HCT116 (cell line): ENCODE measurements around the gene MBL2. TPM values are rescaled to one million over a fixed set of nuclear protein-coding genes. Genes with fewer than 3 reads are reported as not detected.

ENCODE experiments used
- ATAC-seq: fragments of 200-7000 bp; cut with Tn5 transposase; 2 replicates; pipeline ENCODE4 v1.9.1; 2020; ENCODE audit warnings: mild to moderate bottlenecking, moderate library complexity
- BruUV-seq: library from RNA; stranded (reverse); fragments of 400-500 nt; replicated peaks from 2 replicates; lab custom pipeline; 2021; lab: Mats Ljungman, UMichigan
- CTCF ChIA-PET: fragments of 300-600 bp; sonication (Branson Sonifier 250); formaldehyde crosslinking; loops from one replicate; lab custom pipeline; 2021; ENCODE audit warnings: antibody characterized with exemption; lab: Charles Lee
- POLR2A ChIA-PET: fragments of 300-600, 350-600 bp; sonication (Branson Sonifier 250); formaldehyde crosslinking; loops from one replicate; lab custom pipeline; 2021; ENCODE audit warnings: antibody characterized with exemption; lab: Charles Lee
- RAD21 ChIA-PET, 2 experiments: fragments of 300-600 bp; sonication (Branson Sonifier 250); formaldehyde crosslinking; loops; one replicate each; lab custom pipeline; 2023; ENCODE audit warnings: low total read pairs in 2 of 2; ENCODE audit not compliant: uncharacterized antibody in 2 of 2, unreplicated experiment in 2 of 2, low non-redundant PET in 1 of 2; lab: Charles Lee
- DNase-seq: peaks from one replicate; pipeline ENCODE4 v3.0.0-alpha.2; 2010; ENCODE audit warnings: low read depth, low spot score
- H2AFZ ChIP-seq: fragments of 200-600 bp; shearing (Covaris generic), sonication (generic); 2 replicates; pipeline ENCODE4 v1.6.1; 2017; ENCODE audit warnings: low read depth, mixed run types, mixed read lengths, antibody characterized with exemption, low read length; ENCODE audit not compliant: poor library complexity, severe bottlenecking
- H3K27ac ChIP-seq: 2 replicates; pipeline ENCODE4 v1.5.1; 2012; ENCODE audit warnings: low read depth, low read length
- H3K27me3 ChIP-seq: fragments of 200-600 bp; sonication (generic); 2 replicates; pipeline ENCODE4 v1.6.1; 2016; ENCODE audit warnings: mixed run types, low read length, mixed read lengths; ENCODE audit not compliant: insufficient read depth
- H3K36me3 ChIP-seq, 2 experiments: fragments of 200-500 bp in 1 of 2; fragments of 200-600 bp in 1 of 2; sonication (Bioruptor generic) in 1 of 2; sonication (generic) in 1 of 2; 2 replicates each; pipeline versions ENCODE4 v1.5.1 to v1.6.1; 2014 to 2016; ENCODE audit warnings: low read length in 2 of 2, inconsistent platforms in 1 of 2, mixed read lengths in 1 of 2, mixed run types in 1 of 2; ENCODE audit not compliant: insufficient read depth in 2 of 2, control insufficient read depth in 1 of 2
- H3K4me1 ChIP-seq, 2 experiments: fragments of 200-600 bp in 1 of 2; sonication (generic) in 1 of 2; 2 replicates each; pipeline versions ENCODE4 v1.5.1 to v1.6.1; 2012 to 2017; ENCODE audit warnings: low read length in 2 of 2, inconsistent platforms in 1 of 2, mild to moderate bottlenecking in 1 of 2, mixed read lengths in 1 of 2, mixed run types in 1 of 2, moderate library complexity in 1 of 2; ENCODE audit not compliant: insufficient read depth in 2 of 2, control insufficient read depth in 1 of 2
- H3K4me2 ChIP-seq: fragments of 200-600 bp; sonication (generic); 2 replicates; pipeline ENCODE4 v1.6.1; 2017; ENCODE audit warnings: mixed run types, low read length, mixed read lengths
- H3K4me3 ChIP-seq, 2 experiments: fragments of 200-600 bp in 1 of 2; sonication (generic) in 1 of 2; replicated peaks in 1 of 2; 2 replicates each; pipeline ENCODE4 v1.5.1; 2011 to 2016; ENCODE audit warnings: low read length in 2 of 2, control low read depth in 1 of 2, low read depth in 1 of 2, mild to moderate bottlenecking in 1 of 2, mixed read lengths in 1 of 2, mixed run types in 1 of 2
- H3K79me2 ChIP-seq: fragments of 200-600 bp; sonication (generic); 2 replicates; pipeline ENCODE4 v1.6.1; 2017; ENCODE audit warnings: mild to moderate bottlenecking, mixed run types, low read length, moderate library complexity, mixed read lengths; ENCODE audit not compliant: insufficient read depth
- H3K9ac ChIP-seq: fragments of 200-600 bp; sonication (generic); 2 replicates; pipeline ENCODE4 v1.6.1; 2016; ENCODE audit warnings: low read length, mixed read lengths
- H3K9me2 ChIP-seq: fragments of 200-600 bp; sonication (generic), shearing (Covaris generic); 2 replicates; pipeline ENCODE4 v1.6.1; 2017; ENCODE audit warnings: mixed run types, mild to moderate bottlenecking, moderate library complexity; ENCODE audit not compliant: insufficient read depth
- H3K9me3 ChIP-seq, 2 experiments: fragments of 200-500 bp in 1 of 2; fragments of 200-600 bp in 1 of 2; sonication (Bioruptor generic) in 1 of 2; sonication (generic) in 1 of 2; 2 replicates each; pipeline ENCODE4 v1.6.1; 2014 to 2017; ENCODE audit warnings: low read length in 2 of 2, mixed read lengths in 2 of 2, inconsistent platforms in 1 of 2, low read depth in 1 of 2, mild to moderate bottlenecking in 1 of 2, mixed run types in 1 of 2, moderate library complexity in 1 of 2; ENCODE audit not compliant: control insufficient read depth in 1 of 2, insufficient read depth in 1 of 2
- H4K20me1 ChIP-seq: fragments of 200-600 bp; sonication (generic), shearing (Covaris generic); 2 replicates; pipeline ENCODE4 v1.6.1; 2017; ENCODE audit warnings: mixed run types, mild to moderate bottlenecking, moderate library complexity; ENCODE audit not compliant: insufficient read depth
- CBX3 ChIP-seq: IDR thresholded peaks from 2 replicates; pipeline ENCODE4 v1.6.1; 2012; ENCODE audit warnings: low read depth
- CEBPB ChIP-seq: IDR thresholded peaks from 2 replicates; pipeline ENCODE4 v1.6.1; 2012; ENCODE audit warnings: low read depth
- CTCF ChIP-seq, 3 experiments: fragments of 200-600 bp in 1 of 3; sonication (generic) in 1 of 3; IDR thresholded peaks in 2 of 3; conservative IDR thresholded peaks in 1 of 3; 2 replicates each; pipeline ENCODE4 v1.5.1; 2012 to 2017; ENCODE audit warnings: low read depth in 2 of 3, low read length in 2 of 3, antibody characterized with exemption in 1 of 3, borderline replicate concordance in 1 of 3, control low read depth in 1 of 3, mild to moderate bottlenecking in 1 of 3, mixed read lengths in 1 of 3, mixed run types in 1 of 3, moderate library complexity in 1 of 3; ENCODE audit not compliant: insufficient read depth in 1 of 3
- EGR1 ChIP-seq: IDR thresholded peaks from 2 replicates; pipeline ENCODE4 v1.6.1; 2012; ENCODE audit warnings: low read depth
- ELF1 ChIP-seq: IDR thresholded peaks from 2 replicates; pipeline ENCODE4 v1.6.1; 2012; ENCODE audit warnings: low read depth, borderline replicate concordance
- EZH2 ChIP-seq: fragments of 200-600 bp; sonication (generic); IDR thresholded peaks from 2 replicates; pipeline ENCODE4 v1.6.1; 2017; ENCODE audit warnings: antibody characterized with exemption, mixed run types
- EZH2phosphoT487 ChIP-seq: fragments of 200-600 bp; IDR thresholded peaks from 2 replicates; pipeline ENCODE4 v1.6.1; 2018; ENCODE audit warnings: antibody characterized with exemption, borderline replicate concordance
- FOSL1 ChIP-seq: IDR thresholded peaks from 2 replicates; pipeline ENCODE4 v1.6.1; 2012; ENCODE audit warnings: low read depth
- JUND ChIP-seq: IDR thresholded peaks from 2 replicates; pipeline ENCODE4 v1.6.1; 2012
- MAX ChIP-seq: IDR thresholded peaks from 2 replicates; pipeline ENCODE4 v1.6.1; 2012
- POLR2AphosphoS5 ChIP-seq: IDR thresholded peaks from 2 replicates; pipeline ENCODE4 v1.6.1; 2011; ENCODE audit warnings: mild to moderate bottlenecking, low read depth, low read length, moderate library complexity
- RAD21 ChIP-seq: IDR thresholded peaks from 2 replicates; pipeline ENCODE4 v1.6.1; 2012; ENCODE audit warnings: low read depth, mild to moderate bottlenecking
- REST ChIP-seq: IDR thresholded peaks from 2 replicates; pipeline ENCODE4 v1.6.1; 2012; ENCODE audit warnings: low read depth
- SIN3A ChIP-seq: IDR thresholded peaks from 2 replicates; pipeline ENCODE4 v1.6.1; 2012; ENCODE audit warnings: low read depth
- SP1 ChIP-seq: IDR thresholded peaks from 2 replicates; pipeline ENCODE4 v1.6.1; 2012; ENCODE audit warnings: low read depth
- TCF7L2 ChIP-seq: IDR thresholded peaks from 2 replicates; pipeline ENCODE4 v1.7.0; 2011; ENCODE audit warnings: borderline replicate concordance, inconsistent platforms; ENCODE audit not compliant: insufficient read depth, insufficient read length; ENCODE audit errors: extremely low read depth
- YY1 ChIP-seq: IDR thresholded peaks from 2 replicates; pipeline ENCODE4 v1.6.1; 2011; ENCODE audit warnings: low read length, low read depth, moderate library complexity, mild to moderate bottlenecking; ENCODE audit not compliant: insufficient replicate concordance; ENCODE audit errors: extremely low read depth
- ZBTB33 ChIP-seq: IDR thresholded peaks from 2 replicates; pipeline ENCODE4 v1.6.1; 2011; ENCODE audit warnings: mild to moderate bottlenecking, low read length, moderate library complexity; ENCODE audit not compliant: insufficient replicate concordance; ENCODE audit errors: extremely low read depth
- ZFX ChIP-seq: fragments of 450-650 bp; IDR thresholded peaks from 2 replicates; pipeline ENCODE4 v1.6.1; 2017
- ZNF274 ChIP-seq: fragments of 200-500 bp; sonication (Bioruptor generic); IDR thresholded peaks from 2 replicates; pipeline ENCODE4 v1.6.1; 2014; ENCODE audit warnings: mild to moderate bottlenecking, low read depth, low read length, inconsistent platforms
- intact Hi-C: fragments of 100-400 bp; cut with micrococcal nuclease; formaldehyde crosslinking; loops from 2 replicates; pipeline ENCODE4 v1.10.0; 2022
- total RNA-seq: library from RNA; stranded (reverse); gene quantifications from one replicate; pipeline ENCODE4 v1.2.1, GENCODE V29; 2021; ENCODE audit not compliant: unreplicated experiment

Gene MBL2
- total RNA-seq, 1 experiment from 2014 or later = not detected

GRCh38 chr10:52747694-52748093 is 24.9 kb downstream of the MBL2 start:
- Histone ChIP-seq H3K27ac (no peak overlapping the region), H3K4me1 (no peaks in the 10 kb centered on the region), H3K9ac (no peak overlapping the region), H3K36me3 (no peaks in the 10 kb centered on the region), H3K4me2 (no peak overlapping the region), H3K79me2 (no peaks in the 10 kb centered on the region), H3K9me2 (no peaks in the 10 kb centered on the region), H3K27me3 (no peaks in the 10 kb centered on the region), H3K4me3 (no peak overlapping the region), H4K20me1 (no peaks in the 10 kb centered on the region), H3K9me3 (no peaks in the 10 kb centered on the region), H2AFZ (no peak overlapping the region)
- no TSS peak for BruUV-seq
- POLR2A ChIA-PET = no interaction called here
- intact Hi-C loops = no loop called here
- ATAC-seq (no peak), DNase-seq (no peak)
- RAD21 ChIA-PET = no interaction called here
- CTCF ChIA-PET = no interaction called here
- TF ChIP-seq EGR1 (no peak), ZBTB33 (no peak), CBX3 (no peak), RAD21 (no peak), ZNF274 (no peak), EZH2 (no peak), YY1 (no peak), SP1 (no peak), JUND (no peak), CTCF (IDR thresholded peaks at IDR 0.05 in 2 of 3, conservative IDR thresholded peaks at IDR 0.05 in 1 of 3; ENCODE audit: borderline replicate concordance in 1 of 3, insufficient read depth in 1 of 3, low read depth in 2 of 3, low read length in 2 of 3) (no peak), EZH2phosphoT487 (no peak), REST (no peak), SIN3A (no peak), POLR2AphosphoS5 (no peak), CEBPB (no peak), ZFX (no peak), TCF7L2 (no peak), MAX (no peak), ELF1 (no peak), FOSL1 (no peak)
